A172 (cell line): ENCODE measurements around the gene ZDBF2. TPM values are rescaled to one million over a fixed set of nuclear protein-coding genes. Genes with fewer than 3 reads are reported as not detected.
"Not testable (repeated sequence)": the region's sequence is repeated elsewhere in the genome, so short reads cannot be mapped to it uniquely, and the experiment has no call there.

Experiments
- DNase-seq: peaks from one replicate; pipeline ENCODE4 v3.0.0-alpha.2; 2015; ENCODE audit warnings: low spot score
- total RNA-seq: library from RNA; depleted of rRNA; stranded (reverse); fragments of >200 nt; shearing (Covaris generic); gene quantifications from 2 replicates; pipeline ENCODE4 v1.2.3, GENCODE V29; 2014; rRNA removed

The ZDBF2 gene
- total RNA-seq = 19.8 and 26.2 TPM in 2 replicates

DNA sequence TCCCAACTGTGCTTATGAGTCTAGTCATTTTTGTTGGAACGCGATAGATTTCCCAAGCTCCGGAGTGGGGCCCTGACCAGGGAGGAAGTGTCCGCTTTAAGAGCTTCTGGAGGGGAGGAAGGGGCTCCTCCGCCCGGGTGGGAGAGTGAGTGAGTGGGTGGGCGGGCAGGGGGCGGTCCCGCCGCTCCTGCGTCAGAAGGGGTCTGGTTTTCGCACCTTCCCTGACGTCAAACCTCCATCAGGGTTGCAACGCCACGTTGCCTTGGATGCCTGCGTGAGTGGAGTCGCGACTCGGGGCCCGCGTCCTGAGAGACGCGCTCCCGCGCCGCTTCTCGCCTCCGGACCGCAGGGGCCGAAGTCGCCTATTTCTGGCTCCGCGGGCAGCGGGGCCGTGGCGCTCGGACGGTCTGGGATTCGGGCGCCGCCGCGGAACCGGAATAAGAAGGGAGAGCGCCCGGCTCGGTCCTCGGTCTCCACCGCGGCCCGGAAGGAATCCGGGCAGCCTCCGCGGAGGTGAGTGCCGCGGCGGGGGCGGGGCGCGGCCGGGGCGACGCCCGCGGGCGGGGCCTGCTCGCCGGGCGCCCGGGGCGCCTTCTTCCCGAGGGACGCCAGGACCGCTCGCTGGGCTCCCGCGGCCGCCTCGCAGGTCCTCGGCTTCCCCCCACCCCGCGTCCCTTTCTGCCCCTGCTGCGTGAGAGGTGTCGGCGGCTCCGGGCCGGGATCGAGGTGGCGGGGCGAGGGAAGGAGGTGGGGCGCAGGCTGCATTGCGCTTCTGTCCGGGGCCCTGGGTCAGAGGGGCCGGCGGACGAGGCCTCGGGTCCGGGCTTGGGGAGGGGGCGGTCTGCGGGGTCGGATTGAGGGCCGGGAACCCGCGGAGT lies at the start of gene ZDBF2:
ZDBF2 (plus strand) TSS at position 230 of the 878 bp plus-strand sequence. CDS start 7,187 bp downstream, outside the sequence.
- DNase-seq = peak; percentile 37

GRCh38 chr2:206225435-206226232 lies 48.8 kb upstream of the ZDBF2 start:
- DNase-seq = no peak

DNA sequence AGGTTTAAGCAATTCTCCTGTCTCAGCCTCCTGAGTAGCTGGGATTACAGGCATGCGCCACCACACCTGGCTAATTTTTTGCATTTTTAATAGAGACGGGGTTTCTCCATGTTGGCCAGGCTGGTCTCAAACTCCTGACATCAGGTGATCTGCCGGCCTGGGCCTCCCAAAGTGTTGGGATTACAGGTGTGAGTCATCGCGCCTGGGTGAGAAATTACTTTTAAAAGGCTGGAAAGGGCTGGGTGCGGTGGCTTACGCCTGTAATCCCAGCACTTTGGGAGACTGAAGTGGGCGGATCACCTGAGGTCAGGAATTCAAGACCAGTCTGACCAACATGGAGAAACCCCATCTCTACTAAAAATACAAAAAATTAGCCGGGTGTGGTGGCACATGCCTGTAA lies 45.8 kb upstream of the ZDBF2 start:
- not testable (repeated sequence) for DNase-seq

GRCh38 chr2:206229642-206230041 lies 44.8 kb upstream of the ZDBF2 start:
- no peak for DNase-seq

GRCh38 chr2:206230060-206230762 lies 44.3 kb upstream of the ZDBF2 start:
- peak; percentile 75 for DNase-seq

DNA sequence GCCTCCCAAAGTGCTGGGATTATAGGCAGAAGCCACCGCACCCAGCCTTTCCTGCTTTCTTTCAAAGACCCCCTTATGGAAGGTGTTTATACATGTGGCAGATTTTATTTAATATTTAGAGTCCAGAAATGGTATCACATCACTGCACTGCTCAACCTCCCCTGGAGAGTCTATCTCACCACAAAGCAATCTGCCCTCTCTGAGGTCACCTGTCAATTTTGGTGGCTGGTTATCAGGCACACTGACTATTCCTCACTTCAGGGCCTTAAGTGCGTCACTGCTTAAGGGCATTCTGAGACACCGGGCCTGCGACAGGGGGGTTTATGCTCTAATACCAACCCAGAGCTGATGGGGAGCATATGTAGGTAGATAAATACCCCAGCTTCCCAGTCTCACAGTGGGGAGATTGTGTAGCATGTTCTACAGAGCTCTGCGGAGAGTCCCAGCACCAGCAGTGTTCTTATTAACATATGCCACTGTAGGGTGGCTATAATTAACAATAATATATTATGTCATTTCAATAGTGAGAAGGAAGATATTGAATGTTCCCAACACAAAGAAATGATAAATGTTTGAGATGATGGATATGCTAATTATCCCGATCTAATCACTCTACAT lies 42.7 kb upstream of the ZDBF2 start:
- DNase-seq = no peak

DNA sequence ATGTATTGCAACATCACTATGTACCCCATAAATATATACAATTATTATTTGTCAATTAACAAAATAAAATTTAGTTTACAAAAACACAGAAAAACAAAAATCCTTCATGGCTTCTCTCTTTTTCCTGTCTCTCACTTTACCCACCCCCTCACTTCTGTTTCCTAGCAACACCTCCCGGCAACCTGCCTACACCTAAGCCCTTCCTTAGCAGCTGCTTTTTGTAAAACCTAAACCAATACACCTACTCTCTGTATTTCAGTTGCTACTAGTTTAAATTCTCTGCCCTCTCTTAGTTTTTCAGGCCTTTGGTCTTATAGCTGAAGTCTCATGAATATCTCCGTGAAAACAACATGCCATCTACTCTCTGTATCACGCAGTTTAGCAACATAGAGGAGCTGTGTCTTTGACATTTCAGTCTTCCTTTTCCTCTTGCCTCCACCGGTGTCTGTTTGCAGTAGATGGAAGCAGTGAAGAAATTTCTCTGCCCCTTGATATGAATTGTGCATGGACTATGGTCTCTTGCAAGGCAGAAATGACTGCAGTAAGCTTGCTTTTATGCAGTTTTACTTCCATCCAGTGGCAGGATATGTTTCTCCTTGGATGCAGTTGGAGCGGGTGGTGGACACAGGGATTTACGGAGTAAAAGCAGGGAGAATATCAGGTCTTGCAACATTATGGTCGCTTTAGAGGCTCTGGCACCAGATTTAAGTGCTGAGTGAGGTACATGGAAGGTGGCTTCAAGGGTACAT lies 42.0 kb upstream of the ZDBF2 start:
- DNase-seq = no peak

DNA sequence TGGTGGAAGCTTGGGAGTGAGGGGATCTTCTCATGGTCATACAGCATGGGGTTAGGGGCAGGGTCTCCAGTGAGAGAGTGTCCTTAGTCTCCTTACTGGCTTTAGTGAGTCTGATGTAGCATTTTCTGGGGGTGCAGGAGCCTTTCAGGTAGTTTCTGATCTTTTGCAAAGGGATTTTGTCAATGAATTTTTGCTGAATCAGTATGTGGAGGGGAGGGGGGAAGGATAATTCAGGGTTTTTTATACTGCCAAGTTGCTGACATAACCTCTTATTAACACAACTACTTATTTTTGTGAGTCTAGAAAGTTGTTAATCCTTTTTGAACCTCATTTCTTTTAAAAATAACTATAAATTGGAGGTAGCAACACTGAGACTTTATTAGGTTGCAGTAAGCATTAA lies 35.3 kb upstream of the ZDBF2 start:
- no peak for DNase-seq

- peak; percentile 9 for DNase-seq
Observed at GRCh38 chr2:206240327-206240726, 34.1 kb upstream of the ZDBF2 start.

GRCh38 chr2:206241736-206242135 lies 32.7 kb upstream of the ZDBF2 start:
- peak; percentile 44 for DNase-seq

- no peak for DNase-seq
Observed at GRCh38 chr2:206245265-206245672, 29.2 kb upstream of the ZDBF2 start.

GRCh38 chr2:206250041-206250897 lies 24.2 kb upstream of the ZDBF2 start:
- DNase-seq = no peak

- no peak for DNase-seq
Observed at GRCh38 chr2:206253125-206253776, 21.2 kb upstream of the ZDBF2 start.

DNA sequence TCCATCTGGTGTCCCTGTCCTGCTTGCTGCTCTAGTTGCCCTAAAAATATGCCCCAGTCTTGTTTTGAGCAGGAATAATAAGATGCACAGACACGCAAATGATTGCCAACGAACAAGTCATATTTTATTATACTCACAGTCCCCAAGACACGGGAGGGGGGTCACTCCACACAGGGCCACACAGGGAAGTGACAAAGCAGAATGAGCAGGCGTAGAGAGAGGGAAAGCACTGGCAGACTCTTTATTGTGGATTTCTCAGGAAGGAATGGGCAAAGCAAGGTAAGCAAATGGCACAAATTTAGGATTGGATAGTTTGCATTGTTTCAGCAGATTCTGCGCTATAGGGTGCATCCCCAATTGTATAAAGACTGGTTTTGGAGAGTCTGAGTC lies 20.7 kb upstream of the ZDBF2 start:
- DNase-seq = no peak

- DNase-seq = no peak
Observed at GRCh38 chr2:206255003-206255402, 19.5 kb upstream of the ZDBF2 start.

DNA sequence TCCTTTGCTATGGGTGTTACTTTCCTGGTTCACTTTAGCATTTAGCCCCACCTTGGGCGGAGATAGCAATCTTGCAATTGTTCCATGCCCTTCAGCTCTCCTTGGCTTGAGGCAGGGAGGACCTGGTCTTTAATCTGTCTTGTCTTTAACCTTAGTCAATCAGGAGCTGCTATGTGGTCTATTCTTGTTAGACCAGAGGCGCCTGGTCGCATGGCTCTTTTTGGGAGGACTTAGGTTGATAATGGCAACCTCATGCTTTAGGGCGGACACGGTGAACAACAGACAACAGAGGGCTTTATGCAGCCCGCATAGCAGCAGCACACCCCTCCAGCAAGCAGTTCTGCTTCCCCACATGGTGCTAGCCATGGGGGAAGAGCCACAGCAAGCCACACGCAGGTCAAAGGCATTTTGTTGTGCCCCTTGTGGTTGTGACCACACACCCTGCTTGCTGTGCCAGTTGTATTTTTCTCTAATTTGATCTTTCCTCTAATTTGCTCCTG lies 17.7 kb upstream of the ZDBF2 start:
- DNase-seq = no peak

DNA sequence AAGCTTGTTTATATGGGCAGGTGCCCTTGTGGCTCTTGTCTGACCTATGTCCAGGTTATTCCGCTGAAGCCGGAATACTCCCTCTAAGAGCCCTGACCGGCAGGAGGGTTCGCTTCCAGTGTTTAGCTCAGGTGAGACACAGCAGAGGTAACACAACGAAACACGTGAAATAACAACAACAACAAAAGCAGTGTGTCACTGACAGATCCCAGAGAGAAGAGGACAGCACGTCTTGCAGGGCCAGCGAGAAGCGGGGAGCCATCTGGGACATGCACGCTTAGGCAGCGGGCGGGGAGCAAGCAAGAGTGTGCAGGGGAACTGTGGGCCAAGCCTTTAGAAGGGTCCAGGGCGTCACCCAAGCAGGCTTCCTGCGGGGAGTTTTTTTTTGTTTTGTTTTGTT lies 17.1 kb upstream of the ZDBF2 start:
- DNase-seq = no peak

DNA sequence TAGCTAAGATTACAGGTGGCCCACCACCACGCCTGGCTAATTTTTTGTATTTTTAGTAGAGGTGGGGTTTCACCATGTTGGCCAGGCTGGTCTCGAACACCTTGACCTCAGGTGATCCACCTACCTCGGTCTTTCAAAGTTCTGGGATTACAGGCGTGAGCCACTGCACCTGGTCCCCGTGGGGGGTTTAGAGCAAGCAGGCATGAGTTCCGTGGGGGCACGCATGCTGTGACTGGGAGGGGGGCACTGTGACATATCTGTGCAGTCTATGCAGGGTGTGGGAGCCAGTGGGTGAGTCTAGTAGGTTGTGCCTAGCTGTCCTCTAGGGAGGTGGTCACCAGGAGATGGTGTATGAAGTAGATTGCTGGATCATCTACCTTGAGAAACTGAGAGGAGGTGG lies 16.6 kb upstream of the ZDBF2 start:
- DNase-seq = no peak

DNA sequence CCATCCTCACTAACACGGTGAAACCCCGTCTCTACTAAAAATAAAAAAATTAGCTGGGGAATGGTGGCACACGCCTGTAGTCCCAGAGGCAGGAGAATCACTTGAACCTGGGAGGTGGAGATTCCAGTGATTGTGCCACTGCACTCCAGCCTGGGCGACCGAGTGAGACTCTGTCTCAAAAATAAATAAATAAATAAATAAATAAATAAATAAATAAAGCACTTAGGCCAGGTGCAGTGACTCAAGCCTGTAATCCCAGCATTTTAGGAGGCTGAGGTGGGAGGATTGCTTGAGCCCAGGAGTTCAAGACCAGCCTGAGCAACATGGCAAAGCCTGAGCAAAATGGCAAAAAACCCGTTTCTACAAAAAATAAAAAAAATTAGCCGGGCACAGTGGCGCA lies 15.8 kb upstream of the ZDBF2 start:
- DNase-seq = not testable (repeated sequence)
